Stimulated activated CD4-positive, alpha-beta T cell treated with anti-CD3 and anti-CD28 coated beads, TNF-alpha, amount 100 ng/mL, for 4 hours (primary cell): ENCODE data around the gene FBXL13.

Source experiments
- DNase-seq, 3 experiments: peaks; one replicate each; pipeline ENCODE4 v3.0.0-alpha.2; 2020; ENCODE audit warnings: low read depth in 3 of 3

Gene FBXL13

DNA sequence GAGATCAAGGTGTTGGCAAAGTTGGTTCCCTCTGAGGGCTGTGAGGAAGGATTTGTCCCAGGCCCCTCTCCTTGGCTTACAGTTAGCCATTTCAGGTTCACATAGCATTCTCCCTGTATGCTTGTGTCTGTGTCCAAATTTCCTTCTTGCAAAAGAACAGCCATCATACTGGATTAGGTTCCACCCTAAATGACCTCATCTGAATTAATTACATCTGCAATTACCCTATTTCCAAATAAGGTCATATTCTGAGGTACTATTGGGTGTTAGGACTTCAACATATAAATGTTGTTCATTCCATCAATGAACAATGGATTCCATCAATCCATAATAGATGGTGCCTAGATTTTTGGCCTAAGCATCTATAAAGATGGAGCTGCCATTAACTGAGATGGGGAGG is 178.0 kb downstream of the FBXL13 start:
- no peak for DNase-seq

DNA sequence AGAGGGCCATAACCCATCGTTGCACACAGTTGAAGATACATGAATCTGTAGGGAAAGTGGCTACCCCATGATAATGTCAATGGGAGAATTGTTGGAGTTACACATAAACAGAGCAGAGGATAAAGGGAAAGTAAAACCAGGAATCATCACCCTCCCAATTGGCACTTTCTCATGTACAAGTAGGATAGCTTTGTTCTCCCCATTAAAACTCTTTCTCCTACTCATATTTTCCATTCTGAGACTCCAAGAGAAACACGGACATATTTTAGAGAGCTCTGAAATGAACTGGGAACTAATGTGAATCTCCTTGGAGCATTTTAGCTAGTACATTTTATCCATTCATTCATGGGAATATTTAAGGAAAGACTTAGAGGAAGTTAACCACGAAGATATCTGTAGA is 179.0 kb downstream of the FBXL13 start:
- DNase-seq: no peak

DNA sequence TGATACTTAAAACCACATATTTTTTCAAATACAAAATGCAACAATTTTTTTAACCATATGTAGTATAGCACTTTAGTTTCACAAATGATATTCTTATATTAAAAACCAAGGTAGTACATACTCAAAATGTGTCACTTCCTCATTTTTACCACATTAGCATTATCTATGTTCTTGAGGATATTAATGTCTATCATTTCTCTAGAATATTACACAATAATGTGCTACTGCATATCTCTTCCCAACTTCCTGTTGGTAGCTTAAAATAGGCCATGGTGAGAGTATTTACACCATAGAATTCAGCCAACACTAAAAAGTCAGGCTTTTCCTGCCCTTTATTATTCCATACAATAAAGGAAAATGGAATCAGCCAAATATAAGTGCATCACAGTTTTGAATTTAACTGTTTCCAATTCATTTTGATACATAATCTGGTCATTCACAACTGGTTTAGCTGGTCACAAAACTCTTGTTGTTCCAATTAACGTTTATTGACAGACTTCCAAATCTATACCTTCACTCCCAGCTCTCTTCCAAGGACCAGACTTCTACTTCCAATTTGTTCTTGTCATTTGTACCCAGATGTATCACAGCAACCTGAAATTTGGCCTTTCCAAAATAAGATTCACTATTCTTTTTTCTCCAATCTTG is 181.8 kb downstream of the FBXL13 start:
- no peak for DNase-seq

DNA sequence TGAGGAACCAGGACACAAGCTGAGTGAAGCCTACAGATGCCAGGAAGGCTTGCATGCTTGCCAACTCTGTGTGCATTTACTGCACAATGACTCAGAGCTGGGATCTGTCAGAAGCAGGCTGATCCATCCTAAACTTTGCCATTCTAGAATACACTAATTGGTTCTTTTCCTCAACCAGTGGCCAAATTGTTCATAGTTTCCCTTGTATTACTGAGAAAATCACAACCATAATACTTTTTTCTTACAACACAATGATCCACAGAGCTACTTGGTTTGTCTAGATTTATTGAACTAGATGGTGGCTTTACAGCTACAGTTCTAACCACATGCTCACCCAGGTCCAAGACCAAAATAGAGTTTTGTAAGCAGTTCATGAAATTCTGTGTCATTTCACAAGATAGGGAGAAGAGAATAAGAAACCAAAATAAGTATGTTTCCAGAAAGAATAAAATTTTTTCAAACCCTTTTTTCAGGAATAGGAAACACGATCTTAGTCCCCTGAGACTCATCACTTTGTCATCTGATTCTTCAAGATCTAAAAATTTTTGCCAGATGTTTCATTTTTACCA is 182.8 kb downstream of the FBXL13 start:
- DNase-seq: no peak

DNA sequence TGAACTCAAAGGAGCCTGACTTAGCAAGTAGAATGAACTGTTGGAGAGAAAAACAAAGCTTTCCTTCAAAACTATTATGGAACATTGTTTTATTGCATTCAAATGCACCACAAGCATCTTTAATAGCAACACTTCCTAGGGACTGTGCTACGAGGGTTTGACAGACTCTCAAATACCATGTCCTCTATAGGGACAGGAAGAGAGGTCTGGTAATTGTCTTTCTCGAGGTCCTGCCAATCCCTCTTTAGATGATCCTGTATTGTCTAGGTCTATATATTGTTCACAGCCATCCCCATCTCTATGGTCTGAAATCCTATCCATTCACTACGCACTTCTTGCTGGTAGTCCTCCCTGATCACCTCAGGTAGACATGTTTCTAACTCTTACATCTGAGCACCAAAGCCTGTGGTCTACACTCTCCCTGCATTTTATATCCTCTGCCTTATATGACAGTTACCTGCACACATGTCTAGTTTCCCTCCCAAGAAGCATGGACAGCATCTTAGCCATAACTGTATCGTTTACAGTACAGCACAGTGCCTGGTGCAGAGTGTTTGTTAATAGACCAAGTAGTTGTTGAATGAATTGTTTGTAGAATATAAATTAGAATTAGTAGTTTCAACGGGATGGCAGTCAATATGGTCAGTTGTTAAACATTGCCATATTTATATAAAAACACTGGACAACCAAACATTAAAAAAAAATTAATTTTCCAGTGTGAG is 183.5 kb downstream of the FBXL13 start:
- no peak for DNase-seq

DNA sequence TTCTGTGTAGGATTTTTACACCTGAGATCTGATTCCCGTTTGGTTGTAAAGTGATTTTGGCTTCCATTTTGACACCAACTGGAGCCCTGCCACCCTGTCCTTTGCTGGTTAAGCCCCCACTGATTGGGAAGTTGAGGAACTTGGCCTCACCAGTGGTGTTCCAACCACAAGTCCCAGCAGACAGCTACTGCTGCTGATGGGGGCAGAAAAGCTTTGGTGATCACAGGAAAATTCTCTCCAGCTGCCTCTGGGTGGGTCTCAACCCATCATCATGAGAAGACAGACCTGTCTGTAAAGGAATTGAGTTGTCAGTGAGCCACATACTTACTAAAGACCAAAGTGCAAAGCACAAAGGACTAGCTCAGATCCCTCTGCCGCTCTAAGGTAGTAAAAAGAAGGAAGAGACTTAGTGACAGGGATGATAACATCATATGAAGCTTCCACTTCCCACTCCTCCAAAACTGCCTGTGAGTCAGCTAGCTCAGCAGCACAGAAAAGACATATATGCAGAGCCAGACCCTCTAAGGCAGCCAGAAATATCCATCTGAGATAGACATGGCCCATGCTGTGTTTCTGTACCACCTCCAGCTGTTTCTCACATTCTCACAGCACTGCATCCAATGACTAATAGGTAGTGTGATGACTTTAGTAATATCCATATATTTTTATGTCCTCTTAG is 184.2 kb downstream of the FBXL13 start:
- no peak for DNase-seq

DNA sequence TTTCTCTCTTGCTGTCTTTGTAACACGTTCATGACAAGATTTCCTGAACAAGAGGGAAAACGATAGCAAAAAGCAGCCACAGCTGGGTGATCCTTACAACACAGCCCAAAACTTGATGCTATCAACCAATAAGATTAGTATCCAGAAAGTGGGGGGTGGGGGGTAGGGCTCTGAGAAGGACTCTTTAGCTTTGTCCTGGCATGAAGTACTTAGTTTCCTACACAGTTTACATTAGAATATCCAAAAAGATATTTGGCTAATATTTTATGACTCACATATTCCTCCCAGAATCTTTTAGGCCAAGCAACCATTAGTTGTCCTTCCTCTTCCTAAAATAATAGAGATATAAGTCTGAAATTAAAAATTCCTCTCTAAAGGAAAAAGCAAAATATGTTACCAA is 184.7 kb downstream of the FBXL13 start:
- DNase-seq: no peak

DNA sequence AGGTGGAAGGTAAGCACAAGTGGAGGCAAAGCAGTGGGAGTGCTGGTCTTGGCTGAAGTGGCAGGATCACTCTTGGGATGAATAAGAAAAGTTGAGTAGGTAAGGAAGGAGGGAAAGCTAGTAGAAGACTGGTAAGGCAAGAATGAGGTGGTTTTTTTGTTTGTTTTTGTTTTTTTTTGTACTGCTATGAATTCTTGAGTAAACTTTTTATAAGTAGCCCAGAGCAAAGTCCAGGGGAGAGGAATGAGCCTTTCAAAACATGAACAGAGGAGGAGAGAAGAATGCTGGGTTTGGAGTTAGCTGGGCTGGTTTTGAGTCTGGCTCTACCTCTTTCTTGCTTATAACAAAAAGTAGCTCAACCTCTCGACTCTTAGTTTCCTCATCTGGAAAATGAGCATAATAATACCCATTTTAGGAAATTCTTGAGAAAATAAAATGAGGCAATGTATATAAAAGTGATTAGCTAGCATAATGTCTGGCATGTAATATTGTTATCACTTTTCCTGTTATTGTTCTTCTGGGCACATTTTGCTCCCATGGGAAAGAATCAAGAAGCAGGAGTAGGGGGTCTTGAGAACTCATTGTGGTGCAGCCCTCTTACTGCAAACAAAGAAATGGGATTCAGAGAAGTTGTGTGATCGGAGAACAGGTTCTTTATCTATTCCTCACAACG is 185.9 kb downstream of the FBXL13 start:
- DNase-seq: no peak

DNA sequence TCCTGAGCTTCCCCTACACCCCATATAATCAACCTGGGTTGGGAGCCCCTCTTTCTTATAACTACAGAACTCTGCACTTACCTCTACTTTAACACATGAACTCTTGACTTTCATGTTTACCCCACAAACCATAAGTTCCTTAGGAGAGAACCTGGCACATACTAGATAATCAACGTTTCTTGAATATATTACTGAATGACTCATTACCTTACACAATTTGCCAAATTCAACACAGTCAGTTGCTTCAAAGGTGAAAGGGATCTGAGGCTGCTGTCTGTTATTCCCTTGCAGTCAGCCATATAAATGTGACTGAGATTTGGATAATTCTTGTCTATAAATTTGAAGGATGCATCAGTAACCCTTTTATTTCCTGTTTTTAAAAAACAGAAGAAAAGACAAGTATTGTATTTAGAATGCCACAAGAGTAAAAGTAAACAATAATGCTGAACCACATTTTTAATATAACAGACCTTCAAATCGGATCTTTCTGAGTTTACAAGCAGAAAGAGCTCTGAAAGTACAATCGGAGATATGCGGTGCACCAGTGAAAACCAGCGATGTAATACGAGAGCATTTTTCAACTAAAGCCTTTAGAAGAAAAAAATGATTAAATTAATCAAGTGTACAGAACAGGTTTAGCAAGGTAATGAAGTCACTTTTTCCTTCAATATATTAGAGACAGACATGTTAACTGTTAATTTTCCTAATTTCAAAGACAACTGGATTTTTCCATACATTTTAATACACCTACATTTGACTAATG is 191.3 kb downstream of the FBXL13 start:
- DNase-seq: no peak

DNA sequence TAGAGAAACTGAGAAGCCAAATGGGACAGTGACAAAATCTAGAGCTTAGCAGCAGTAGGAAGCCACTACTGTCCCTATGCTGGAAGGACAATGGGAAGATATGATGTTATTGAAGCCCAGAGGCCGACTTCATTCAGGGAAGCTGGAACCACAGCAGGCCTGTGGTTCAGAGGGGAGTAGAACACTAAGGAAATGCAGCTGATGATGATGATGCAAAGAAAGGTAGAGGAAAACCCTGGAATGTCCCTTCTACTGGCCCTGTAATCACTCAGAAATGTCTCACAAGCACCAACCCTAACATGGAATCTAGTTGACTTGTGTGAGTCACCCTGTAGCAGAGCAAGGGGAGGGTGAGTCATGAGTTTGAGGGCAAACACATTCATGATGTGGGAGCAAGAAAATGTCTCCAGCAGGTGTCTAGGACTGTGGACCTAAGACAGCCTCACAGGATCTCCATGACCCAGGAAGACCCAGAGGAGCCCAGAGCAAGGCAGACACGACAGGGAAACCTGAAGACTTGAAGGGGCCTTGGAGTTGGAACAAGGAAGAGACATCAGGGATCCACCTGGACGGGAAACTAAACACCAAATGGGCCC is 198.8 kb downstream of the FBXL13 start:
- peak in 1 of 3 experiments; percentile 1 for DNase-seq

DNA sequence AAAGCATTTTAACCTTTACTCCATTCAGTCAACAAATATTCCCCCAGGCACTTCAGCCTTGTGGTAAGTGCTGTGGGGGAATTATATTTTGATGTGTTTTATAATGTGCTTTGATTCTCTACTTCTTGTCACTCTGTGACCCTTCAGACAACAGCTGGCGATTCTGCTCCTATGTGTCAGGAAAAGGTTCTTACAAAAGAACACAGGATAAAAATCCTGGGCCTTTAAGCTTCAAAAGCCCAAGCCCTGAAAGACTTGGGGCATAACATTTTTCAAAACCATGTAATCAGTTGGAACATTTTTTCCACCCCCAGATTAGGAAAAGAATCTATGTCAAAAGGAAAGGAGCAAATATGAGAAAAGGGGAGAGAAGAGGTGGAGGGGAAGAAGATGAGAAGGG is 199.6 kb downstream of the FBXL13 start:
- no peak for DNase-seq

DNA sequence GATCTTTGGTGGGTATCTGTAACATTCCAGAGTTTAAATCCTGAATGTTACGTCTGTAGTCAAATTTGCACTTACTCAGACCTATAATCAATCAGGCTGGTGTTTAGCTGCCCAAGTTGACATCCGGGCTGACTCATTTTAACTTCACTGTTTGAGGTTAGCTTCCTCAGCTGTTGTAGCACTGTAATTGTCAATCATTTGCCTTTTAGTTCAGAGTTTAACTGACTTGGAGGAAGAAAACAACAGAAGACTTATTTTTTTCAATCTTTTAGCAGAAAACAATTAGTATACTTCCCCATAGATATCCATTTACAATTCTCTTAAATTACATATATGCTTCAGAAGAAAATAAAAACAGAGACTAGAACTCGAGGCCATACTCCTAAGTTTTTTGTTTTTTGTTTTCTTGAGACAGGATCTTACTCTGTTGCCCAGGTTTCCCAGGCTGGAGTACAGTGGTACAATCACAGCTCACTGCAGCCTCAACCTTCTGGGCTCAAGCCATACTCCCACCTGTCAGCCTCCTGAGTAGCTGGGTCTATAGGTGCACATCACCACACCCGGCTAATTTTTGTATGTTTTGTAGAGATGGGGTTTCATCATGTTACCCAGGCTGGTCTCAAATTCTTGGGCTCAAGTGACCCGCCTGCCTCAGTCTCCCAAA is 200.3 kb downstream of the FBXL13 start:
- DNase-seq: no peak

DNA sequence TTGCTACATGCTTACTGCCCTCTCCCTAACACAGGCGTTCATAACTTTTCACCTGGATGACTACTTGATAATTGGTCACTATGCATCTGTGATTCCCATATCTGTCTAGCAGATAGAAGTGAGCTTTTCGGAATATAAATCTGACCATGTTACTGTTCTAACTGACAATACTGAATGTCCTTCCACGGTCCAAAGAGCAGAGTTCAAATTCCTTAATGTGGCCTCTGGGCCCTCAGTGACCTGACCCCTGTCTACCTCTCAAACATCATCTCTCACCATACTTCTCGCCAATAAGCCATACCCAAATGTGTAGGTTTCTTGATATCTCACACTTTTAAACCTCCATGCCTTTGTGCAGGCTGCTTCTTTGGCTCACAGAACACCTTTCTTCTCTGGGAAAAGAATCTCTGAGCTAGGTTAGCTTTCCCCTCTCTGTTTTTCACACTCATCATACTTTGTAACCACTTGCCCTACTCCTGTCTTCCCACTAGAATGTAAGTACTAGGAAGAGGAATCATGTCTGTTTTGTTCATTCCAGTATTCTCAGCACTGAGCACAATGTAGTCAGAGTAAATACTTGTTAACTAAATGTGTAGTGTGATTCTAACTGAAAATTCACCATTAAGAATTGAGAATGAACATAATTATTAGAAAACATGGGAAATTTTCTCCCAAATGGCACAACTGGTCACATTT is 201.0 kb downstream of the FBXL13 start:
- no peak for DNase-seq

DNA sequence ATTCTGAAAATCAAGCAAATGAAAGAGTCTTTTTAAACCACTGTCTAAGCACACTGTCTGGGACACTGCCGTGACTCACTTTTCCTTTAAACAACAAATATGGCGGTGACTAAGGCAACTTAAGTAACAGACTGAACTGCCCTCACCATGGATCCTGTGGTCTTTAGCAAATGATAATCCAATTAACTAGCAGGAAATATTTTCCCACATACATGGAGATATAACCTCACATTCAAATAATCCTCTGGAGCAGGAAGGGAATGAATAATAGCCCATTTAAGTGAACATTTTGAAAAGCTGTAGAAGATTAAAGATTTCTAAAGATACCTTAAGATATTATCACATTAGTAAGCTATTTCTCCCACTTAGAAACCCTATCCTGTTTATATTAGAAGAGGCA is 202.1 kb downstream of the FBXL13 start:
- DNase-seq: no peak

DNA sequence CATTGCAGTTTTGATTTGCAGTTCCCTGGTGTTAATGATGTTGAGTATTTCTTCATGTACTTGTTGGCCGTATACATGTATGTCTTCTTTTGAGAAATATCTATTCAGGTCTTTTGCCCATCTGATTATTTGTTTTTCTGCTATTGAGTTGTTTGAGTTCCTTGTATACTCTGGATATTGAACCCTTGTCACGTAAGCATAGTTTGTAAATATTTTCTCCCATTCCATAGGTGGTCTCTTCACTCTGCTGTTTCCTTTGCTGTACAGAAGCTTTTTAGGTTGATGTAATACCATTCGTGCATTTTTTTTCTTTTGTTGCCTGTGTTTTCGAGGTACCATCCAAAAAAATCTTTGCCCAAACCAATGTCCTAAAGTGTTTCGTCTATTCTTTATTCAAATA is 205.4 kb downstream of the FBXL13 start:
- DNase-seq: no peak

DNA sequence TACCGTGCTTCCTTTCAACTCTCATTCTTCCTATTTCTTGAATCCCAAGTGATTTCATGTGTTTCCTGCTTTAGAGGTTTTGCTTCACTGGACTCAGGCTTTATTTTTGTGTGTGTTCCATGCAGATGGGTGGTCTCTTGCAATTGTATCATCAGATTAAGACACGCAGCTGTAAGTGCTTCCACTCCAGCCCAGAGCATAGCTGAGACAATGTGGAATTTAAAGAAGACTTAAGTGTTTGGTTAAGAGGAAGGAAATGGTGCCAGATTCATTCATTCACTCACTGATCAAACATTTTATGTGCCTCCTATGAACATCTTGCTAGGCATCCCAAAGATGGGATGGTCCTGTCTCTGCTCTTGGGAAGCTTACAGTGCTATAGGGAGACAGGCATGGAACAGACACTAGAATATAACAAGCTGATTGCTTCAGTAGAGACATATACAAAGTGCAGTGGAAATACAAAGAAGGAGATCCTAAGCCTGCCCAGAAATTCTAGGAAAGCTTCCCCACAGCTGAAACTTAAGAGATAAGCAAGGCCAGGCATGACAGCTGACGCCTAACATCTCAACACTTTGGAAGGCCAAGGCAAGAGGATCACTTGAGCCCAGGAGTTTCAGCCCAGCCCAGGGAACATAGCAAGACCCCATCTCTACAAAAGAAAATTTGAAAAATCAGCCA is 207.9 kb downstream of the FBXL13 start:
- DNase-seq: no peak

DNA sequence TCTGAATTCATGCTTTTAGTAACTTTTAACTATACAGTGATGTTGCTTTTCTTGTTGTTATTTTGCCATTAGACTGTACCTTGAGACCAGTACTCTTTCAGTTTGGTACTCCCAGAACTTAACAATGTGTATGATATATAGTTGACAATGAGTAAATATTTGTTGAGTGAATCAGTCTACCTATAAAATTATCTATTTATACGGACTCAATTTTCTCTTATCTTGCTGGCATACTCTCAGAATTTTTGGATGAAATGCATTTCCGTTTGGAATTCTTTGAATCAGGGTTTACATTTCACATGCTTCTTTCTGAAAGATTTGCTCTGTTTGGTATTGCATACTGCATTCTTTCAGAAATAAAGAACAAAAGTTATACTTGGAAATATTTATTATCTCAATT is 209.6 kb downstream of the FBXL13 start:
- no peak for DNase-seq

DNA sequence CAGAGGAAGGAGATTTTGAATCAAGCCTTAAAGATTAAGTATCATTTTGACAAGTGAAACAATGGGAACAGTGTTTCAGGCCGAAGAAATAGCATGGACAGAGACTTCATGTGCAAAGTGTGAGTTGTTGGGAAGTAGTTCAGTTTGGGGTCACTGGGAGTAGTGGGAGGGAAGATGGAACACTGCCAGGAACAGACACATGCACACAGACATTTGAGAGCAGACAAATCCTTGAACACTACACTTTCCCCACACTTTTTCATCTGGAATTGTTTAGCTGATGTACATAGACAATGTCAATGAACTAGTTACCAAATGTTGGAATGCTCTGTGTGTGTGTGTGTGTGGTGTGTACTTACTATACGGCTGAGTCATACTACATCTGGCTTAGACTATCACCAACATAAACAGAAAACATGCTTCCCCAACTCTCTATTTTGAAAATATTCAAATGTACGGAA is 214.2 kb downstream of the FBXL13 start:
- DNase-seq: no peak

DNA sequence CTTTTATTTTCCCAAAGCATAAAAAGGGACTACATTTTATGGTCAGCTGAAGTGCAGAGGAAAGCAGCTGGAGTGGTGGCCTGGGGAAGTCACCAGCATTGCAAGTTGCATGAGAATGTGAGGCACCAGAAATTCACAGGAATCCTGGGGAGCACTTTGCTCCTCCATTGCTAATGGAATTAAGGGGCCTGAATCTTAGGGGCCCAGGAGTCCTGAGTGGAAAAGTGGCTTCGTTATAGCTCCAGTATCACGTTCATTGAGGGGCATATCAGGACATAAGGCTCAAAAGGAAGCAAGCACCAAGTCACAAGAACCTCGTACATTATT is 214.8 kb downstream of the FBXL13 start:
- DNase-seq: no peak
